Esophagus muscularis mucosa (tissue), 4 donors: ENCODE results near the gene CDKN2B-AS1. TPM values are rescaled to one million over a fixed set of nuclear protein-coding genes. Genes with fewer than 3 reads are reported as not detected.

Source experiments
- DNase-seq: peaks from one replicate; pipeline ENCODE4 v3.0.0-alpha.2; 2017; ENCODE audit errors: extremely low spot score
- H3K27ac ChIP-seq, 4 donors: fragments of 200-600 bp; sonication (generic); replicated peaks in 1 of 4; 1 replicate in 3 of 4; 2 replicates in 1 of 4; pipeline ENCODE4 v1.5.1; 2016 to 2019; ENCODE audit warnings: mild to moderate bottlenecking in 1 of 4
- H3K27me3 ChIP-seq, 4 donors: fragments of 200-600 bp; sonication (generic); one replicate each; pipeline versions ENCODE4 v1.5.1 to v1.6.0; 2016 to 2019
- H3K36me3 ChIP-seq, 4 donors: fragments of 200-600 bp; sonication (generic); one replicate each; pipeline ENCODE4 v1.5.1; 2016 to 2019
- H3K4me1 ChIP-seq, 4 donors: fragments of 200-600 bp; sonication (generic); one replicate each; pipeline ENCODE4 v1.5.1; 2016 to 2019
- H3K4me3 ChIP-seq, 4 donors: fragments of 200-600 bp; sonication (generic); 1 replicate in 2 of 4; 2 replicates in 2 of 4; pipeline ENCODE4 v1.5.1; 2016 to 2019; ENCODE audit warnings: mild to moderate bottlenecking in 4 of 4, moderate library complexity in 1 of 4
- H3K9me3 ChIP-seq, 4 donors: fragments of 200-600 bp; sonication (generic); 1 replicate in 3 of 4; 2 replicates in 1 of 4; pipeline ENCODE4 v1.5.1; 2016 to 2019
- EP300 ChIP-seq: sonication (generic); formaldehyde crosslinking; IDR thresholded peaks from one replicate; pipeline ENCODE4 v1.6.1; 2017; ENCODE audit warnings: antibody characterized with exemption
- POLR2A ChIP-seq: fragments of 450-650 bp; IDR thresholded peaks from one replicate; pipeline ENCODE4 v1.6.1; 2017; ENCODE audit warnings: antibody characterized with exemption, moderate library complexity, mild to moderate bottlenecking, low read depth
- POLR2AphosphoS5 ChIP-seq, 2 donors: sonication (generic); formaldehyde crosslinking; IDR thresholded peaks; one replicate each; pipeline ENCODE4 v1.6.1; 2017; ENCODE audit warnings: antibody characterized with exemption in 2 of 2
- WGBS: methylation state at CpG from one replicate; pipeline ENCODE4 v1.1.5; 2018; 5-methylcytosine and 5-hydroxymethylcytosine counted together
- intact Hi-C: fragments of 100-400 bp; cut with DNase I; formaldehyde crosslinking; loops from one replicate; pipeline ENCODE4 v1.15.1; 2023
- total RNA-seq, 4 donors: library from RNA; depleted of rRNA; stranded (reverse); fragments of >200 nt; gene quantifications; one replicate each; pipeline versions ENCODE4 v1.1.0 to v1.2.1, GENCODE V29; 2016
- TF ChIP-seq, protein P1 (sequence below), 3 experiments: fragments of 200-600 bp in 2 of 3; fragments of 450-650 bp in 1 of 3; sonication (generic) in 2 of 3; IDR thresholded peaks; one replicate each; pipeline ENCODE4 v1.5.1; 2017 to 2019; ENCODE audit warnings: antibody characterized with exemption in 3 of 3, mild to moderate bottlenecking in 2 of 3, moderate library complexity in 1 of 3

CDKN2B-AS1 gene
- total RNA-seq, 4 donors from 2014 or later: 0.52 to 1.3 (median 0.85) TPM

DNA sequence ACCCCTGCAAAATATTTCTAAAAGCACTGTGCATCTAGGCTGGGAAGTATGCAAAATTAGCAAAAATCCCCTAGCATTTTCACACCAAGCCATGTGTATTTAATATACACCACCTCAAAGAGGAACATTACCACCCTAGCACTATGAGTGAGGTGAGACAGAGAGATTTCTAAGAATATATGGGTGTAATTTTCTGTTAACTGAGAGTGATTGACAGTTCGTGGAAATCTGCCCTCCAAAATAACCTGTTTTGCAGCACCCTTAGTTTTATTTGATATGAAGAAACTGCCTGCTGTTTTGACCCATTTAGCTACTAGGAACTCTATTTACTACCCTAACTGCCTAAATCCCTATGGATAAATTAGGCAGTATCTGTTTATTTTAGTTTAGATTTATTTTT is 78.8 kb downstream of the CDKN2B-AS1 start:
- H3K4me3 ChIP-seq: no peak overlapping the region
- no peaks in the 10 kb centered on the region for H3K27me3 ChIP-seq
- no peaks in the 10 kb centered on the region for H3K9me3 ChIP-seq
- WGBS: 90% methylated on average over 1 of the region's 1 CpG
- TF ChIP-seq EP300 (no peak), POLR2AphosphoS5 (IDR thresholded peaks at IDR 0.05) (no peak), POLR2A (no peak)
- TF ChIP-seq, protein P1, sequence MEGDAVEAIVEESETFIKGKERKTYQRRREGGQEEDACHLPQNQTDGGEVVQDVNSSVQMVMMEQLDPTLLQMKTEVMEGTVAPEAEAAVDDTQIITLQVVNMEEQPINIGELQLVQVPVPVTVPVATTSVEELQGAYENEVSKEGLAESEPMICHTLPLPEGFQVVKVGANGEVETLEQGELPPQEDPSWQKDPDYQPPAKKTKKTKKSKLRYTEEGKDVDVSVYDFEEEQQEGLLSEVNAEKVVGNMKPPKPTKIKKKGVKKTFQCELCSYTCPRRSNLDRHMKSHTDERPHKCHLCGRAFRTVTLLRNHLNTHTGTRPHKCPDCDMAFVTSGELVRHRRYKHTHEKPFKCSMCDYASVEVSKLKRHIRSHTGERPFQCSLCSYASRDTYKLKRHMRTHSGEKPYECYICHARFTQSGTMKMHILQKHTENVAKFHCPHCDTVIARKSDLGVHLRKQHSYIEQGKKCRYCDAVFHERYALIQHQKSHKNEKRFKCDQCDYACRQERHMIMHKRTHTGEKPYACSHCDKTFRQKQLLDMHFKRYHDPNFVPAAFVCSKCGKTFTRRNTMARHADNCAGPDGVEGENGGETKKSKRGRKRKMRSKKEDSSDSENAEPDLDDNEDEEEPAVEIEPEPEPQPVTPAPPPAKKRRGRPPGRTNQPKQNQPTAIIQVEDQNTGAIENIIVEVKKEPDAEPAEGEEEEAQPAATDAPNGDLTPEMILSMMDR (IDR thresholded peaks at IDR 0.05): no peak
- intact Hi-C loops: no loop called here
- H3K36me3 ChIP-seq: no peaks in the 10 kb centered on the region
- H3K4me1 ChIP-seq: no peaks in the 10 kb centered on the region
- H3K27ac ChIP-seq: no peak overlapping the region
- DNase-seq: no peak

DNA sequence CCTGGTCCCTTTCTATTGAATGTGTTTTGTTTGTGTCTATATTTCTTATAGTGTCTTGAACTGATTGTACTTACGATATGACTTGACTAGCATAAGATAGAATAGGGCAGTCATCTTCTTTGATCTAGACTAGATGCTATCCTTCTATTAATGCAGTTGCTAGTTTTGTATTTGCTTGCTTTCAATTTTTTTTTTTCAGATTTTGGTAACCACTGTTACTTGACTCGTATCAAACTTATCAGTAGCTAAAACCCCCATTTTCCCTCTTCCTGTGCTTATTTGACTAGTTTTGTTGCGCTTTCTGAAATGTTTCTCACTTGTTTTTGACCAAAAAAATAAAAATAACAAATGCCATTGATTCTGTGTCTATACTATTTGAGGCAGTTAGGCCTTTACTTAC is 83.5 kb downstream of the CDKN2B-AS1 start:
- Histone ChIP-seq H3K4me3 (no peak overlapping the region), H3K36me3 (no peaks in the 10 kb centered on the region), H3K9me3 (no peaks in the 10 kb centered on the region), H3K4me1 (peaks cover 0 to 5% (median 0%) of the 10 kb centered on the region in 4 donors), H3K27me3 (no peaks in the 10 kb centered on the region), H3K27ac (no peak overlapping the region)
- no peak for DNase-seq
- TF ChIP-seq, protein P1 (IDR thresholded peaks at IDR 0.05): no peak
- TF ChIP-seq POLR2AphosphoS5 (IDR thresholded peaks at IDR 0.05) (no peak), POLR2A (no peak), EP300 (no peak)
- WGBS: 87% methylated on average over 3 of the region's 3 CpGs
- intact Hi-C loops: no loop called here

DNA sequence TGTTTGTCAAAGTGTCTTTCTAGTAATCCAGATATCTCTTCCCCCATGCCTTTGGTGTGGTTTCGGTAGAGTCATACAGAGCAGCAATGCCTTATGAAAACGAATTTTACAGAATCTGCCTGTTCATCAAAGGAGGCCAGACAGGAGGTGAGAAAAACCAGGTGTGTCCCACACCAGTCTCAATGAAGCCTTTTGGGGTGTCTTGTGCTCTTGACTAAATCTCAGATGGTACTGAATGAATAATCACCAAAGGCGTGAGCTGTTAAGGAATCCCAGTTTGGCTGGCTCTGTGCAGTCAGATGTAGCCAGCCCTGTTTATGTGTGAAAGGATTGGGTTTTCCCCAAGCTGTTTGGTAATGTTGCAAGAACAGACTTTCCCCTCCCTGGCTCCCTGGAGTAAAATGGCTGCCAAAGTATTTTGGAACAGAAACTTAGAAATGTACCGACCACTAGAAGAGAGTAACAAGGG is 85.3 kb downstream of the CDKN2B-AS1 start:
- H3K9me3 ChIP-seq: no peaks in the 10 kb centered on the region
- H3K27ac ChIP-seq: peak overlapping the region in 2 of 4 donors; percentile 36 to 46
- no peak overlapping the region for H3K4me3 ChIP-seq
- no peaks in the 10 kb centered on the region for H3K27me3 ChIP-seq
- 72% methylated on average over 4 of the region's 4 CpGs for WGBS
- TF ChIP-seq POLR2A (no peak), POLR2AphosphoS5 (IDR thresholded peaks at IDR 0.05) (peak; percentile 31 to 42)
- no peaks in the 10 kb centered on the region for H3K36me3 ChIP-seq
- DNase-seq: no peak
- intact Hi-C loops: no loop called here
- H3K4me1 ChIP-seq: peaks cover 0 to 13% (median 3%) of the 10 kb centered on the region in 4 donors

DNA sequence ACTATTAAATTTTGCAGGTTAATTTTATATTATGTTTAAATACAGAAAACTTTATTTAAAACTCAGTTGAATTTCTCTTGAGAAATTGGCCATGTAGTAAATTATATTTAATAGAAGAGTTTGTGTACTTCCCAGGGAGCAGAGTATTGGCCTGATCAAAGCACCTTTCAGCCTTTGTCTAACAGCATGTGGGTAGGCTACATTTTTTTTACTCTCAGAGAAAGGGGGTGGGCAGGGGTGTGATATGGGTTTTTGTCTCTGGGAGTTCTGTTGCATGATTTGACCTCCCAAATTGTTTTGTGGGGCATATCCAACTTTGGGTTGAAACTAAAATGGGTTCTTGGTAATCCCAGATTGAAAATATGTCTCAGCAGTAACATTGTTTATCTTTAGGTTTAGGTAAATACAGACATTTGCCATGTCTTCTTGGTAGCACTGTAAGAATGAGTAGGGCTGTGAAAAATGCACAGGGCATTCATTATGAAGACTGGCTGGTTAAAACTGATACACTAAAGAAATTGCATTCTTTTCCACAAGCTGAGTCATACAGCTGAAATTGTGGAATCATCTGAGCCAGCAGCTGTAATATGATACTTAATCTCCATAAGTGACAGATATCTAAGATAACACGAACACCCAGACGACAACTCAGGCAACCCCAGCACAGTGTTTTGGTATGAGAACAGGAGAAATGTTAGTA is 89.9 kb downstream of the CDKN2B-AS1 start:
- intact Hi-C loops: no loop called here
- DNase-seq: peak; percentile 45
- Histone ChIP-seq H3K4me1 (peaks cover 0 to 13% (median 4%) of the 10 kb centered on the region in 4 donors), H3K9me3 (no peaks in the 10 kb centered on the region), H3K4me3 (no peak overlapping the region), H3K36me3 (no peaks in the 10 kb centered on the region), H3K27ac (no peak overlapping the region), H3K27me3 (no peaks in the 10 kb centered on the region)
- no peak for TF ChIP-seq POLR2A
- TF ChIP-seq, protein P1 (IDR thresholded peaks at IDR 0.05): no peak
- no peak for TF ChIP-seq EP300
- no peak for TF ChIP-seq POLR2AphosphoS5 (IDR thresholded peaks at IDR 0.05)
- WGBS: 8% methylated on average over 2 of the region's 2 CpGs

DNA sequence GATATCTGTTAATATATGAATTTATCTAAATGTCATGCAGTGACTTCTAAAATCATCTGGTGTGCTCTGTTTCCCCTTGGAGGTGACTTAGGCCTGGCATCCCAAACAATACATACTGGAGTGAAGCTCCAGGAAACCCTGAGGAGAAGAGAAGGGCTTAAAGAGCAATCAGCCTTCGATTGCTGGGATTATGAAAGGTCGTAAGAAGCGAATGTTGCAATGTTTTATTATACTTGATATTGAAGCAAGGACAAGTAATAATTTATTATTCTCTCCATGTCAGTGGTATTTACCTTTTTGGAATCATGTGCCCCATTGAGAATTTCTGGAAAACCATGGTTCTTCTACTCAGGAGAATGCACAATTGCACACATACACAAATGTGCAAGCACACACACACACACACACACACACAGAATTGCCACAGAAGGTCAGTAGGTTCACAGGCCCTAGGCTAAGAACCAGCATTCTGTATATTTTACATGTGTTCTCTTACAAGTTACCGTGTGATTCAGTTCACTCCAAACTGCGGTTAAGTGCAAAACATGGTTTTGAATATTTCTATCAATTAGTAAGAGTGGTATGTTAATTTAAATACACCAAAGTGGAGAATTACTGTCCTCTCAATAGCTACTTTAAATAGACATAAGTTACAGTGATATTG is 93.6 kb downstream of the CDKN2B-AS1 start:
- no peak for TF ChIP-seq POLR2A
- TF ChIP-seq EP300: no peak
- TF ChIP-seq POLR2AphosphoS5 (IDR thresholded peaks at IDR 0.05): no peak
- TF ChIP-seq, protein P1 (IDR thresholded peaks at IDR 0.05): no peak
- intact Hi-C loops: no loop called here
- H3K4me3 ChIP-seq: no peak overlapping the region
- peak; percentile 29 for DNase-seq
- H3K27me3 ChIP-seq: no peaks in the 10 kb centered on the region
- no peaks in the 10 kb centered on the region for H3K9me3 ChIP-seq
- WGBS: 87% methylated on average over 5 of the region's 5 CpGs
- no peak overlapping the region for H3K27ac ChIP-seq
- H3K4me1 ChIP-seq: peaks cover 0 to 8% (median 4%) of the 10 kb centered on the region in 4 donors
- H3K36me3 ChIP-seq: no peaks in the 10 kb centered on the region
